GM21825 (cell line): ENCODE measurements around the gene SFXN3.
A peak's percentile ranks its signal among the peaks of the same experiment; 100 is the strongest.

ENCODE experiments used
- ATAC-seq: cut with Tn5 transposase; IDR thresholded peaks from one replicate; pipeline ENCODE4 v1.9.1; 2021; ENCODE audit warnings: mild to moderate bottlenecking, moderate library complexity; ENCODE audit not compliant: unreplicated experiment

The SFXN3 gene

DNA sequence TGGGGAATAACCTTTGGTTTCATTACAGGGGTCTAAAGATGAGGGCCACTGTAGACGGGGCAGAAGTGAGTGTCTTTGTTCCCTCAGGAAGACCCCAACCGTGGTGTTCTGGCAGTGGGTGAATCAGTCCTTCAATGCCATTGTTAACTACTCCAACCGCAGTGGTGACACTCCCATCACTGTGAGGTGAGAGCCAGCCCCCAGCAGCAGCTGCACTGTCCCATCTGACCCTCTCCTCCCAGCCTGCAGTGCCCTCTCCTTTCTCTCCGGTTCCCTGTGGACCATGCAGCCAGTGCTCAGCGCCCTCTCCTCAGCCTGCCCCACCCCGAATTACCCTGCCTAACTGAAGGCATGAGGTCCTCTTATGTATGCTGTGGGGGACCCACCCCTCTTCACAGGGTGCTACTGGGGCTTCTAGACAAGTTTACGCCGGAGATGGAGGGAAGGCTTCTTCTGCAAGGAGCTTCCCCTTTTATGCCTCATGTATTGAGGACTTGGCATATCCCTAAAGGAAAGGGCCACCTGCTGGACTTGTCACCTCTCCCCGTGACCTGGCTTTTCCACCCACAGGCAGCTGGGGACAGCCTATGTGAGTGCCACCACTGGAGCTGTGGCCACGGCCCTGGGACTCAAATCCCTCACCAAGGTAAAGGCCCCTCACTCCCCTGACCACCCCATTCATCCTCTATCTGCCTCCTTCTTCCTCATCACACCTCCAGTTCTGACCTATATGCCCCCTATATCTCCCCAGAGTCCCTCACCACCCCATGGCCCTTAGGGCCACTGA is 5.1 kb downstream of the SFXN3 start:
- no peak for ATAC-seq

DNA sequence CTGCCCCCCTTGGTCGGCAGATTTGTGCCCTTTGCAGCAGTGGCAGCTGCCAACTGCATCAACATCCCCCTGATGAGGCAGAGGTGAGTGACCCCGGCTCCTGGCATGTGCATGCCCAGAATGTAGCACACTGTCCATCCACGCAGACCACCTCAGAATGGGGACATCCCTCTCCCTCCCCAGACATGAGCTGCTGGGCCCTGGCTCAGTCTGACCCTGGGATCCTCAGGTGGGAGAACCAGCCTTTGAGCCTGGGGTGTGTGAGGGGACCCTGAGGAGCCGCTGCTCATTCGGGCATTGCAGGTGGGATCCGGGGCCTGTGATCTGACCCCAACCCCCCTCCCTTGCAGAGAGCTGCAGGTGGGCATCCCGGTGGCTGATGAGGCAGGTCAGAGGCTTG is 5.7 kb downstream of the SFXN3 start:
- ATAC-seq, result no peak

- ATAC-seq, result no peak
Observed at GRCh38 chr10:101038484-101038883, 7.5 kb downstream of the SFXN3 start.

DNA sequence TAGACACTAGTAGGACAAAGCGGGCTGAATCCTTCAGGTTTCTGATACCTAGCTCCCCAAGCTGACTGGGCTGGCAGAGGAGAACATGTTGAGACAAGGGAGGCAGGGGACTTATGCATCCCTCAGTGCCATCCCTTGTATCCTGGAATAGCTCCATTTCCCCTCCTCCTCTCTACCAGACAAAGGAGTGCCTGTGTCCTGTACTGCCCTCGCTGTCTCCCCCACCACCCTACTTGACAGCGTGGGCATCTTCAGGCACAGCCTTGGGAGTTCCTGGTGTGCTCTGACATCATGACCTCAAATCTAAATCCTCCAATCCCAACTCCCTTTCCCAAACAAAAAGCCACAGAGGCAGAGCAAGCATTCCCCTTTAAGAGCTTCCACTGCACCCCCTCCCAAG is 9.0 kb downstream of the SFXN3 start:
- no peak for ATAC-seq

DNA sequence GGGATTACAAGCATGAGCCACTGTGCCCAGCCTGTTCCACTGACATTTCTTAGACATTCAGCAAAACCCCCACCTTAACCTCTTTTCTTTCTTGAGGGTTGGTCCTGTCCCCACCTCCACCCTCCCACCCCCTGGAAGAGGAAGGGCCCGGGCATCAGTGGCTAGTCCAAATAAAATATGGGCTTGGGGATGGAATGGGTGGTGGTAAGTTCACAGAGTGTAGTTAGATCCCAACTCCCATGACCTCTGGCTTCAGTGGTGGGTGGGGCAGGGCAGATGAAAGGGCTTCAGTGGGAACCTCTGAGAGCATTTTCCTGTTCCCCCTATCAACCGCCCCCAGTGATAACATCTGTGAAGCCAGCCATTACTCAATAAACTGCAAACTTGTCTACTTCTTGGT is 9.8 kb downstream of the SFXN3 start:
- no peak for ATAC-seq

GRCh38 chr10:101041252-101041761 is 10.3 kb downstream of the SFXN3 start:
- ATAC-seq, result no peak

DNA sequence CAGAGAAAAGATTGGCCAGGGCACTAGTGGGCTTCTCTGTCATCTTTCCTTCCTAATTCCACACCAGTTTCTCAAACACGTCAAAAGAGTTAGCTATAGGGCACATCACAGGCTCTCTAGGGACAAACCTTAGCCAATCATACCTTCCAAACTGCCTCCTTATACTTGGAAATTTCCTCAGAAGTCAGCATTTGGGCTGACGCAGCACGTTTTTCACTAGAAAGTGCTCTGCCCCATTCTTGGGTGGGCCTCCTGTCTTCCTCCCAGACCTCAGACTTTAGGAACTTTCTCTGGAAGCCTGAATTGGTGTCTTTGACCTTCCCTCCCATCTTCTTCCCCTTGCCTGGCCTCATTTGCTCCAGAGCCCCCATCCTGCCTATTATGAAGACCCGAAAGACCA is 11.1 kb downstream of the SFXN3 start:
- ATAC-seq, result no peak

DNA sequence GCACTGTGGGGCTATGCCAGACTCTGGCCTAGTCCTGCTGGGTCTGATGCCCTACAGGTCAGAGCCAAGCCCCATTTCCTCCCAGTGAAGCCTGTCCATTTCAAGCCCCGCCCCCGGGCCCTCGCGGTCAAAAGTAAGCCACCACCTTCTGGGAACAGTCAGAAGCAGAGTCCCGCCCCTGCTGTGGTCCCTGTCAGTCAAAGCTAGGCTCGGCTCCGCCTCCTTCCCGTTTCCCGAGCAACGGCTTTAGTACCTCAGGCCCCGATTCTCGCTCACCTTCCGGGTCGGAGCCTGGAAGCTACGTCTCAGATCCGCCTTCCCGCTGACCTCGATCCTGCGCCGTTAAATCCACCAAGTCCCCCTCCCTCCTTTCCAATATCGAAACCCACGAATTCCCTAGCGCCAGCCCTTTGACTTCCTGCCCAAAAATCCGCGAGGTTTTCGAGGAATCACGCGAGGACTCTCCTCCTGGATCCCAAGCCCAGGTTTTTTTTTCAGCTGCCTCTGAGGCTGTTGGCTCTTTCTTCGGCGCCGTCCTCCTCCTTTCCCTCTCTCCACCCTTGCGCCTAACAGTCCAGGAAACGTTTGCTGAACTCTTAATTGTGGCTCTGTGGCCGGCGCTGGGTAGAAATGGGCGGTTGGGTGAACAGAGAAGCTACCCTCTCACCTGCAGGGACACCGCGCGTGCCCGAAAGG is 11.8 kb downstream of the SFXN3 start:
- ATAC-seq, result peak; percentile 95

DNA sequence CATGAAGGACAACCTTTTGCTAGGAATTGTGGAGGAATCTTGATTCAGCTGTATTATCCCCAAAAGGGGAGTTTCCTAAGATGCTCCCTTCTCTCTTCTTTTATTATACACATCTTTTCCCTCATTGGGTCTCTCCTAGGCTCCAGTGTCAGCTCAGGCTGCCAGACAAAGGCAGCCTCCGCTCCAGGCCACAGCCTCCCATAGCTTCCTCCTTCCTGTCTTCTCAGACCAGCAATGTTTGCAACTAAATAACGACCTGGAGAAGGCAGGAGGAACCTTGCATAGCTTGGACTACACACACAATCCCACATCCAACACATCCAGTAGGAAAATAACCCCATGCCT is 12.3 kb downstream of the SFXN3 start:
- no peak for ATAC-seq

- no peak for ATAC-seq
Observed at GRCh38 chr10:101044117-101044516, 13.1 kb downstream of the SFXN3 start.

GRCh38 chr10:101046332-101047238 is 15.6 kb downstream of the SFXN3 start:
- no peak for ATAC-seq

GRCh38 chr10:101047268-101047667 is 16.2 kb downstream of the SFXN3 start:
- no peak for ATAC-seq

DNA sequence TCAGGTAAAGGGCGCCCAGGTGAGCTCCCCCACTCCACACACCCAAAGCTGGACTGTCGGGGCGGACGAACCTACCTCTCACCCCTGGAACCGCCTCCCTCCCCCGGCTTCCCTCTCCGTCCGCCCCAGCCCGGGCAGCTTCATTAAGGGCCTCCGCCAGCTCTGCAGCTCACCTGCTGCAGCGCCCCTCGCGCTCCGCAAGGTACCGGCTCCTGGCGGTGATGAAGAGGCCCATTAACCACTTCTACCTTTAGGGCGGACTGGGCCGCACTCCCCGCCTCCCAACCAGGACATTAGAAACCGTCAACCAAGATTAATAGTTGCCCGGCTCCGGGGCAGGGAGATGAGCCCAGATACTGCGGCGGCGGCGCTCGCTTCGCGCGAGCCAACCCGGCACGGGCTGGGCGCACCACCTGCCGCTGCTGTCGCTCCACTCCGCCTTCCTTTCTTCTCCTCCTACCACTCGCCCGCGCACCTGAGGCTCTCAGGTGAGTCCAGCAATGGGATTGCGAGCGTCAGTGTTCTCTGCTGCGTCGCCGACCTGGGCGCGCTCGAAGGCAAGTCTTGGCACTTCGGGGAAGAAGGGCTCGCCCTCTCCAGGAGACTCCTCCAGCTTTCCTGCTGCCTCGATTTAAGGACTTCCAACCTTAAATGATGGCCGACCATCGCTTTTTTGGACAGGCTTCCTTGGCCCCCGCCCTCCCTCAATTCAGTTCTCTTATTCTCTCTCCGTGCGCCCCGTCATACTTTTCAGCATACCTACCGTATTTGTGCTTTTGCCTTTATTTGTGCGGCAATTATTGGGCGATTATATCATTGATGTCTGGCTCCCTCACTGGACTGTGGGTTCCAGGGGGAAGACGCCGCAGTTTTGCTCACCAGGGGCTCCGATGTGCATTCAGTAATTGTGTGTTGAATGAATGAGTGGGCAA is 17.2 kb downstream of the SFXN3 start:
- ATAC-seq, result no peak

DNA sequence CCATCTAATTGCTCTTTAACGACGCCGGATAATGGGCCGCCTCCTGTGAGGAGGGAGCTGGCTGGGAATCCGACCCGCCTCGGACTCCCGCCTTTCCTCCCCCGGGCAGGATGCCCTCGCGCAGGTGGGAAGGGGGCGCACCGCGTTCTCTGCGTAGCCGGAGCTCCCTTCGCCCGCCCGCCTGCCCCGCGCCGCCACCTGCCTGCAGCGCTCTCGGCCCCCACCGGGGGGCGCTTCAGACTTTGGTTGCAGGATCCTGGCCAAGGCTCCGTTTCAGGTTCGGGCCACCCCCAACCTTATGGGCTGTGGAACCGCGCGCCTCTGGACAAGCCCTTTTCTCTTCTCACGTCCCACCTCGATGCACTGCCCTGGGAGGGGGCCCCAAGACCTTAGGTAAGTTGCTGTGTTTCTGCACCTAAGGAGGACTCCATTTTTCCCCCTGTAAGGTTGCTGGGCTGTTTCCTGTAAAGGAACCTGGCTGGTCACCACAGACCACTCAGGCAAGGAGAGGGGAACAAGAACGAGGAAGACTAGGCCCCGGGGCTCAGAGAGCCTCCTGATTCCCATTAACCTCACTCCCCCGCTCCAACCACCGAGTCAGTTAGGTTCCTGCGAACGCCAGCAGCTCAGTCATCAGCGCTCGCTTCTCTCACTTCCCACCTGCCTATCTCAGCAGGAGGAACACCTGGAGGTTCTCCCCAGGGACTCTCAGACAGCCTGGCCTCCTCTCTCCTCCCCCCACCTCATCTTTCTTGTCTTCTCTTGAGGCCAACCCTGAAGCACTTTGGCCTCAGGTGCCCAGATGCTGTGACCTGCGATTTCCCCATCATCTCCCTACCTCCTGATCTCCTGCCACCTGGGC is 19.4 kb downstream of the SFXN3 start:
- peak; percentile 67 for ATAC-seq

GRCh38 chr10:101052285-101052684 is 21.3 kb downstream of the SFXN3 start:
- no peak for ATAC-seq

DNA sequence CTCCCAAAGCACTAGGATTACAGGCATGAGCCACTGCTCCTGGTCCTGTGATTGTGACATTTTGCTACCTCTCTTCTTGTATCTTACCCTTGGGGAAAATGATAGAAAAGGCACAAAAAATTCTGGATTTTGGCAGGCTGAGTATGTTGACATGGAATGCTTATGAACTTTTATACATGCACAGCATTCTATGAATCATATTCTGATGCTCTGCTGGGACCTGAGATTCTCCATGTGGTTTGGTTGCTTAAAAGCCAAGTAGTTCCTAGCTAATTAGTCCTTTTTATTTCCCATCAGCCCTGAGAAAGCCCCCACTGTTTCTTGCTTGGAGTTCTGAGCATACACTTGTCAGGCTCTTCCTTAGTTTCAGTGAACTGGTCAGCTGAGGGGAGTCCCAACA is 22.5 kb downstream of the SFXN3 start:
- ATAC-seq, result no peak

- no peak for ATAC-seq
Observed at GRCh38 chr10:101054351-101054750, 23.3 kb downstream of the SFXN3 start.

GRCh38 chr10:101054876-101055275 is 23.8 kb downstream of the SFXN3 start:
- no peak for ATAC-seq

- no peak for ATAC-seq
Observed at GRCh38 chr10:101055411-101055810, 24.4 kb downstream of the SFXN3 start.
